ENCODE results near the gene PRR20G.

Gene PRR20G

GRCh38 chr3:127264794-127265514 is 22.9 kb downstream of the PRR20G start:
- no peak for TF ChIP-seq CTCF (IDR thresholded peaks at IDR 0.05)
- peaks cover 31% of the 10 kb centered on the region for H3K27me3 Mint-ChIP-seq (ENCODE audit: low read depth, poor library complexity)
- no peaks in the 10 kb centered on the region for H3K36me3 Mint-ChIP-seq (ENCODE audit: low read depth)
- H3K27ac Mint-ChIP-seq, result no peak overlapping the region
- no peaks in the 10 kb centered on the region for H3K4me1 Mint-ChIP-seq
- H3K4me3 Mint-ChIP-seq, result no peak overlapping the region
- DNase-seq, result no peak
- H3K9me3 Mint-ChIP-seq, result peaks cover 18% of the 10 kb centered on the region

- DNase-seq, result no peak
- Mint-ChIP-seq H3K27ac (no peak overlapping the region), H3K27me3 (ENCODE audit: low read depth, poor library complexity) (peaks cover 26% of the 10 kb centered on the region)
Measured at GRCh38 chr3:127264292-127264691, 23.6 kb downstream of the PRR20G start.

GRCh38 chr3:127263586-127264231 is 24.1 kb downstream of the PRR20G start:
- Mint-ChIP-seq H3K27ac (no peak overlapping the region), H3K4me3 (no peak overlapping the region), H3K4me1 (no peaks in the 10 kb centered on the region), H3K36me3 (ENCODE audit: low read depth) (no peaks in the 10 kb centered on the region), H3K9me3 (peaks cover 6% of the 10 kb centered on the region), H3K27me3 (ENCODE audit: low read depth, poor library complexity) (peaks cover 26% of the 10 kb centered on the region)
- DNase-seq, result no peak
- no peak for TF ChIP-seq CTCF (IDR thresholded peaks at IDR 0.05)

More at GRCh38 chr3:127264292-127264691, 23.6 kb downstream of the PRR20G start:
- TF ChIP-seq CTCF (IDR thresholded peaks at IDR 0.05), result no peak
- H3K36me3 Mint-ChIP-seq (ENCODE audit: low read depth), result no peaks in the 10 kb centered on the region
- H3K9me3 Mint-ChIP-seq, result peaks cover 12% of the 10 kb centered on the region
- no peak overlapping the region for H3K4me3 Mint-ChIP-seq
- no peaks in the 10 kb centered on the region for H3K4me1 Mint-ChIP-seq

GRCh38 chr3:127263037-127263436 is 24.8 kb downstream of the PRR20G start:
- Mint-ChIP-seq H3K9me3 (no peaks in the 10 kb centered on the region), H3K27me3 (ENCODE audit: low read depth, poor library complexity) (peaks cover 24% of the 10 kb centered on the region), H3K36me3 (ENCODE audit: low read depth) (no peaks in the 10 kb centered on the region), H3K27ac (no peak overlapping the region), H3K4me1 (no peaks in the 10 kb centered on the region), H3K4me3 (no peak overlapping the region)
- no peak for TF ChIP-seq CTCF (IDR thresholded peaks at IDR 0.05)
- DNase-seq, result no peak

- no peak for TF ChIP-seq CTCF (IDR thresholded peaks at IDR 0.05)
- no peak overlapping the region for H3K27ac Mint-ChIP-seq
Measured at GRCh38 chr3:127262533-127262932, 25.3 kb downstream of the PRR20G start.

GRCh38 chr3:127261925-127262324 is 25.9 kb downstream of the PRR20G start:
- no peak overlapping the region for H3K27ac Mint-ChIP-seq
- no peaks in the 10 kb centered on the region for H3K9me3 Mint-ChIP-seq
- no peaks in the 10 kb centered on the region for H3K36me3 Mint-ChIP-seq (ENCODE audit: low read depth)
- H3K4me3 Mint-ChIP-seq, result no peak overlapping the region
- DNase-seq, result no peak
- no peaks in the 10 kb centered on the region for H3K4me1 Mint-ChIP-seq
- H3K27me3 Mint-ChIP-seq (ENCODE audit: low read depth, poor library complexity), result peaks cover 19% of the 10 kb centered on the region
- TF ChIP-seq CTCF (IDR thresholded peaks at IDR 0.05), result no peak

More at GRCh38 chr3:127262533-127262932, 25.3 kb downstream of the PRR20G start:
- no peaks in the 10 kb centered on the region for H3K4me1 Mint-ChIP-seq
- H3K36me3 Mint-ChIP-seq (ENCODE audit: low read depth), result no peaks in the 10 kb centered on the region
- no peaks in the 10 kb centered on the region for H3K9me3 Mint-ChIP-seq
- DNase-seq, result no peak
- H3K27me3 Mint-ChIP-seq (ENCODE audit: low read depth, poor library complexity), result peaks cover 21% of the 10 kb centered on the region
- H3K4me3 Mint-ChIP-seq, result no peak overlapping the region

Measured in nephron progenitor cell (in vitro differentiated cells).